ENCODE results near the gene HMGCL.
"Not testable (repeated sequence)": the region's sequence is repeated elsewhere in the genome, so short reads cannot be mapped to it uniquely, and the experiment has no call there.

Gene HMGCL

GRCh38 chr1:23843644-23844043 is 18.4 kb upstream of the HMGCL start:
- FAIRE-seq: no peak
- no peak for TF ChIP-seq CTCF (IDR thresholded peaks at IDR 0.05; ENCODE audit: insufficient read depth, missing control alignments)
- no peak for DNase-seq (ENCODE audit: insufficient read length, low spot score)

DNA sequence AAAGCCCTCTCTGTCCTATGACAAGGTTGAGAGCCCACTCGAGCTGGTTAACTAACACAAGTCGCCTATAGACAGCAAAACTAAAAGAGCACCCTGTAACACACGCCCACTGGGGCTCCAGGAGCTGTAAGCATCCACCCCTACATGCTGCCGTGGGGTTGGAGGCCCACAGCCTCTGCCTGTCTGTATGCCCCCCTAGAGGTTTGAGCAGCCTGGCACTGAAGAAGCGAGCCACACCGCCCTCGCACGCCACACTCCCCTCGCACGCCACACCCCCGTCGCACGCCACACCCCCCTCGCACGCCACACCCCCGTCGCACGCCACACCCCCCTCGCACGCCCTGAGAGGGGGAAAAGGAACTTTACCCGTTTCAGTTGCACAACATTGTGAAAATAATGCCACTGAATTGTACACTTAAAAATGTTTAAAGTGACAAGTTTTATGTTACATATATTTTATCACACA is 13.2 kb upstream of the HMGCL start:
- DNase-seq (ENCODE audit: insufficient read length, low spot score): peak; percentile 18
- no peak for TF ChIP-seq CTCF (IDR thresholded peaks at IDR 0.05; ENCODE audit: insufficient read depth, missing control alignments)
- FAIRE-seq: no peak

DNA sequence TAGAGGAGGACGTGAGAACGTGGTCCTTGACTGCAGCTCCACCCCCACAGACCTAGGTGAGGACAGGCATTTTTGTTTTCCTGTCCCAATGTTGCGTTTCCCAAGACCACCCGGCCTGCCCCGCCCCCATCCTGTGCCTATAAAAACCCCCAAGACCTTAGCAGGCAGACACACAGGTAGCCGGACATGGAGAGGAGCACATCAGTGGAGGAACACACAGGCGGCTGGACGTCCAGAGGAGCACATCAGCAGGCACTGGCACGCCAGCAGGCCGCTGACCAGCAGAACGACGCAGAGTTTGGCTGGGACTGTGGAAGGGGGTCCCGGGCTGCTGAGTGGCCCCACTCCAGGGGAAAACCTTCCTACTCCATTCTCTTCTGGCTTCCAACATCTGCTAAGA is 12.7 kb upstream of the HMGCL start:
- DNase-seq (ENCODE audit: insufficient read length, low spot score): no peak
- FAIRE-seq: no peak
- TF ChIP-seq CTCF (IDR thresholded peaks at IDR 0.05; ENCODE audit: insufficient read depth, missing control alignments): no peak

GRCh38 chr1:23836037-23836436 is 10.8 kb upstream of the HMGCL start:
- FAIRE-seq (no peak), DNase-seq (ENCODE audit: insufficient read length, low spot score) (no peak)
- no peak for TF ChIP-seq CTCF (IDR thresholded peaks at IDR 0.05; ENCODE audit: insufficient read depth, missing control alignments)

- DNase-seq (ENCODE audit: insufficient read length, low spot score); FAIRE-seq: not testable (repeated sequence)
These were observed 8.9 kb upstream of the HMGCL start for GRCh38 chr1:23834156-23834555.

GRCh38 chr1:23827717-23828116 is 2.5 kb upstream of the HMGCL start:
- FAIRE-seq: no peak
- TF ChIP-seq CTCF (IDR thresholded peaks at IDR 0.05; ENCODE audit: insufficient read depth, missing control alignments): no peak

DNA sequence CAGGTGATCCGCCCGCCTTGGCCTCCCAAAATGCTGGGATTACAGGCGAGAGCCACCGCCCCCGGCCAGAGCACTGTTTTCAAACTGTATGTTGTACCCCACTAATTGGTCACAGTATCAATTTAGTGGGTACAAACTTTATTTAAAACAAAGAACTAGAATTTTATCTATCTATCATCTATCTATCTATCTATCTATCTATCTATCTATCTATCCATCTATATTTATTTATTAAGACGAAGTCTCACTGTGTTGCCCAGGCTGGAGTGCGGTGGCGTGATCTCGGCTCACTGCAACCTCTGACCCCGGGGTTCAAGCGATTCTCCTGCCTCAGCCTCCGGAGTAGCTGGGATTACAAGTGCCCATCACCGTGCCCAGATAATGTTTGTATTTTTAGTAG is 1.4 kb upstream of the HMGCL start:
- not testable (repeated sequence) for FAIRE-seq; DNase-seq (ENCODE audit: insufficient read length, low spot score)

More at GRCh38 chr1:23827717-23828116, 2.5 kb upstream of the HMGCL start:
- DNase-seq (ENCODE audit: insufficient read length, low spot score): no peak

- no peak for TF ChIP-seq CTCF (IDR thresholded peaks at IDR 0.05; ENCODE audit: insufficient read depth, missing control alignments)
- DNase-seq (ENCODE audit: insufficient read length, low spot score): no peak
- no peak for FAIRE-seq
These were observed 713 bp upstream of the HMGCL start for GRCh38 chr1:23825762-23826522.
